ENCODE results near the gene MMP11. TPM values are rescaled to one million over a fixed set of nuclear protein-coding genes. Genes with fewer than 3 reads are reported as not detected.
"Not testable (repeated sequence)": the region's sequence is repeated elsewhere in the genome, so short reads cannot be mapped to it uniquely, and the experiment has no call there.

MMP11 gene
- polyA plus RNA-seq (2013, experiment 1 of 2; ENCODE audit: insufficient read length): 18.8 TPM
- polyA plus RNA-seq (2013, experiment 2 of 2; ENCODE audit: insufficient read length): 89.7 TPM

GRCh38 chr22:23772649-23773473 is at the start of gene MMP11:
TSS of gene MMP11 (plus strand) at chr22:23772849. CDS start at chr22:23772871, 22 bp downstream.
- peak; percentile 61 for DNase-seq

GRCh38 chr22:23728108-23728507 is 44.5 kb upstream of the MMP11 start:
- DNase-seq: not testable (repeated sequence)

- DNase-seq: no peak
Measured at GRCh38 chr22:23737696-23738095, 35.0 kb upstream of the MMP11 start.

- no peak for DNase-seq
Measured at GRCh38 chr22:23742505-23743264, 30.0 kb upstream of the MMP11 start.

- no peak for DNase-seq
Measured at GRCh38 chr22:23743303-23743705, 29.3 kb upstream of the MMP11 start.

GRCh38 chr22:23744001-23744400 is 28.6 kb upstream of the MMP11 start:
- no peak for DNase-seq

GRCh38 chr22:23744485-23744884 is 28.2 kb upstream of the MMP11 start:
- no peak for DNase-seq

- no peak for DNase-seq
Measured at GRCh38 chr22:23745791-23746190, 26.9 kb upstream of the MMP11 start.

GRCh38 chr22:23749841-23750301 is 22.8 kb upstream of the MMP11 start:
- no peak for DNase-seq

- DNase-seq: no peak
Measured at GRCh38 chr22:23750367-23750713, 22.3 kb upstream of the MMP11 start.

GRCh38 chr22:23750714-23751440 is 21.8 kb upstream of the MMP11 start, which contains the start of gene ZNF70:
TSS of gene ZNF70 (minus strand) at chr22:23751112. CDS start at chr22:23745140, 5,972 bp downstream.
- DNase-seq: peak; percentile 83

- DNase-seq: peak; percentile 42
Measured at GRCh38 chr22:23751441-23751996, 21.1 kb upstream of the MMP11 start.

GRCh38 chr22:23752090-23752691 is 20.5 kb upstream of the MMP11 start:
- DNase-seq: no peak

GRCh38 chr22:23752750-23753149 is 19.9 kb upstream of the MMP11 start:
- DNase-seq: no peak

- DNase-seq: no peak
Measured at GRCh38 chr22:23753385-23753784, 19.3 kb upstream of the MMP11 start.

- no peak for DNase-seq
Measured at GRCh38 chr22:23754220-23754919, 18.3 kb upstream of the MMP11 start, which contains the start of gene VPREB3. TSS of gene VPREB3 (minus strand) at chr22:23754425. CDS start at chr22:23754363, 62 bp downstream.

GRCh38 chr22:23754980-23755636 is 17.5 kb upstream of the MMP11 start:
- DNase-seq: no peak

GRCh38 chr22:23755711-23756110 is 16.9 kb upstream of the MMP11 start:
- DNase-seq: no peak

- no peak for DNase-seq
Measured at GRCh38 chr22:23756891-23757290, 15.8 kb upstream of the MMP11 start.

GRCh38 chr22:23759566-23759965 is 13.1 kb upstream of the MMP11 start:
- DNase-seq: no peak

- DNase-seq: no peak
Measured at GRCh38 chr22:23760056-23760455, 12.6 kb upstream of the MMP11 start.

Data from fibroblast of skin of back (primary cell).